GM23338 (cell line): ENCODE data around the gene DPY19L3.

Experiments used
- CTCF ChIP-seq, 2 experiments: fragments of 200-600 bp in 1 of 2; sonication (generic) in 1 of 2; conservative IDR thresholded peaks; 2 replicates each; pipeline versions ENCODE4 v1.5.1 to v1.6.1; 2016 to 2017; ENCODE audit warnings: antibody characterized with exemption in 2 of 2, low read depth in 2 of 2, mild to moderate bottlenecking in 2 of 2, moderate library complexity in 1 of 2
- EZH2 ChIP-seq: fragments of 200-600 bp; sonication (generic); IDR thresholded peaks from one replicate; pipeline ENCODE4 v1.8.0; 2017; ENCODE audit warnings: antibody characterized with exemption, mild to moderate bottlenecking, low read depth; ENCODE audit not compliant: unreplicated experiment
- REST ChIP-seq: IDR thresholded peaks from one replicate; pipeline ENCODE4 v1.6.1; 2018; ENCODE audit warnings: antibody characterized with exemption; ENCODE audit not compliant: unreplicated experiment

- TF ChIP-seq REST (no peak), EZH2 (no peak), CTCF (conservative IDR thresholded peaks at IDR 0.05; ENCODE audit: low read depth in 2 of 2) (no peak)
These were observed 52.1 kb downstream of the DPY19L3 start for GRCh38 chr19:32457571-32458158.
